ENCODE measurements around the gene TRIM25.

TRIM25 gene

GRCh38 chr17:56908001-56908542, 5.8 kb downstream of the TRIM25 start:
- H3K4me3 ChIP-seq (ENCODE audit: low read length) = no peak overlapping the region
- H3K9me3 ChIP-seq (replicated peaks; ENCODE audit: low read length) = no peaks in the 10 kb centered on the region
- H3K4me1 ChIP-seq (ENCODE audit: control insufficient read depth, insufficient read depth, low read length) = peaks cover 10% of the 10 kb centered on the region
- H3K9ac ChIP-seq (ENCODE audit: low read depth, low read length) = no peak overlapping the region
- peaks cover 49% of the 10 kb centered on the region for H3K36me3 ChIP-seq (ENCODE audit: insufficient read depth, low read length)
- H3K27me3 ChIP-seq (ENCODE audit: control insufficient read depth, insufficient read depth, low read length) = no peaks in the 10 kb centered on the region
- H3K4me2 ChIP-seq (ENCODE audit: low read length) = no peak overlapping the region

GRCh38 chr17:56903560-56903959, 10.3 kb downstream of the TRIM25 start:
- H3K9me3 ChIP-seq (replicated peaks; ENCODE audit: low read length) = no peaks in the 10 kb centered on the region
- peaks cover 19% of the 10 kb centered on the region for H3K4me1 ChIP-seq (ENCODE audit: control insufficient read depth, insufficient read depth, low read length)
- no peak overlapping the region for H3K4me3 ChIP-seq (ENCODE audit: low read length)
- H3K9ac ChIP-seq (ENCODE audit: low read depth, low read length) = no peak overlapping the region
- no peaks in the 10 kb centered on the region for H3K27me3 ChIP-seq (ENCODE audit: control insufficient read depth, insufficient read depth, low read length)
- H3K36me3 ChIP-seq (ENCODE audit: insufficient read depth, low read length) = peaks cover 79% of the 10 kb centered on the region
- no peak overlapping the region for H3K4me2 ChIP-seq (ENCODE audit: low read length)

DNA sequence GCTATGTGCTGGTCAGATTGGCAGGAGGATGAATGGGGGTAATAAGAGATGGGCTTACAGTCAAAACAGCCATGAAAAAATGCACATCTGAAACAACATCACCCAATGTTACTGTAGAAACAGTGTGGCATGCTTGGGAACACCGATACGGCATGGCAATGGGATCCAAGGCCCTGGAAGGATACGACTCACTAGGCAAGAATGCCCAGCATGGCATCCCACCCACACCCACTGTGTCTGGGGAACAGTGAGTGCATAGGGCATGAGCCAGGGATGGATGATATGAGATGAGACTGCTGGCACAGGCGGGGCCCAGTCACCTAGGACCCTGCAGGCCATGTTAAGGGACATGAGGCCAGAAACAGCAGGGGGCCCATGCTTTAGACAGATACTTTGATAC, 11.5 kb downstream of the TRIM25 start:
- peak overlapping the region; percentile 3 for H3K4me3 ChIP-seq (ENCODE audit: low read length)
- peaks cover 78% of the 10 kb centered on the region for H3K36me3 ChIP-seq (ENCODE audit: insufficient read depth, low read length)
- peak overlapping the region; percentile 51 for H3K9ac ChIP-seq (ENCODE audit: low read depth, low read length)

DNA sequence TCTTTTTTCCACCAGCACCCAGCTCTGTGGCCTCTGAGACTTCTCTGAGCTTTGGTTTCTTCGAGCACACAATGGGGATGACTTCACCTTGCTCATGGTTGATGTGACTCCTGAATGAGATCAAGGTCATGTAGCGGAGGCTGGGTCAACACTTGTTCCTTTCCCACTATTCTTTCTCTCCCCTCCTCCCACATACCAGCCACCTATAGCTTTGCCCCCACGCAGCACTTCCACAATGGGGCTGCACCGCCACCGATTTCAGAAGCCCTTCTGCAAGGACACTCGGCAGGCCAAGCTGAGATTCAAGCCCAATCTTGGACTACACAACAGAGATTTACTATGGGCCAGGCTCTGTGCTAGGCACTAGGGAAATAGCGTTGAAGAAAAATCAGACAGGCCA, 14.4 kb downstream of the TRIM25 start:
- Histone ChIP-seq H3K4me1 (ENCODE audit: control insufficient read depth, insufficient read depth, low read length) (peaks cover 22% of the 10 kb centered on the region), H3K36me3 (ENCODE audit: insufficient read depth, low read length) (peaks cover 75% of the 10 kb centered on the region), H3K4me2 (ENCODE audit: low read length) (no peak overlapping the region), H3K4me3 (ENCODE audit: low read length) (no peak overlapping the region), H3K27me3 (ENCODE audit: control insufficient read depth, insufficient read depth, low read length) (no peaks in the 10 kb centered on the region), H3K9me3 (replicated peaks; ENCODE audit: low read length) (no peaks in the 10 kb centered on the region), H3K9ac (ENCODE audit: low read depth, low read length) (no peak overlapping the region)

More for the DNA sequence above, 11.5 kb downstream of the TRIM25 start:
- Histone ChIP-seq H3K4me2 (ENCODE audit: low read length) (peak overlapping the region; percentile 40), H3K4me1 (ENCODE audit: control insufficient read depth, insufficient read depth, low read length) (peaks cover 19% of the 10 kb centered on the region), H3K9me3 (replicated peaks; ENCODE audit: low read length) (no peaks in the 10 kb centered on the region), H3K27me3 (ENCODE audit: control insufficient read depth, insufficient read depth, low read length) (no peaks in the 10 kb centered on the region)

DNA sequence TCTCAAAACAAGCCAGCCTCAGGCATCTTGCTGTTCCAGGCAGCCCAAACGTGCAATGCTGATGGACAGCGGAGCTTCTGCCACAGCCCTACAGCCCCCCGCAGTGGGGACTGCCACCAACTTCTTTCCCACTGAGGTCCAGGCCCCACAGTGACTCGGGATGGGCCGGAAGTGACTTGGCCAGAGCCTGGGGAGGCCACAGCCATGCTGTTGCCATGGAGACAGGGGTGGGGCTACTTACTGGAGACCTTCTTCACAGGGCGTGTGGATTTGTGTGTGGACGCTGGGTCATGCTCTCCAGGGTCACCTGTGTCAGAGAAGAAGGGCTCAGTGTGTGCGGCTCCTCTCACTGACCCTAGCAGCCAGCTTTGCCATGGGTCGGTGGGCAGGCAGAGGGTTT, 15.0 kb downstream of the TRIM25 start:
- H3K4me3 ChIP-seq (ENCODE audit: low read length) = no peak overlapping the region
- H3K36me3 ChIP-seq (ENCODE audit: insufficient read depth, low read length) = peaks cover 72% of the 10 kb centered on the region
- H3K9ac ChIP-seq (ENCODE audit: low read depth, low read length) = no peak overlapping the region
- no peak overlapping the region for H3K4me2 ChIP-seq (ENCODE audit: low read length)
- H3K4me1 ChIP-seq (ENCODE audit: control insufficient read depth, insufficient read depth, low read length) = peaks cover 22% of the 10 kb centered on the region
- no peaks in the 10 kb centered on the region for H3K27me3 ChIP-seq (ENCODE audit: control insufficient read depth, insufficient read depth, low read length)
- no peaks in the 10 kb centered on the region for H3K9me3 ChIP-seq (replicated peaks; ENCODE audit: low read length)

- H3K9me3 ChIP-seq (replicated peaks; ENCODE audit: low read length) = no peaks in the 10 kb centered on the region
- H3K4me1 ChIP-seq (ENCODE audit: control insufficient read depth, insufficient read depth, low read length) = peaks cover 20% of the 10 kb centered on the region
- no peak overlapping the region for H3K9ac ChIP-seq (ENCODE audit: low read depth, low read length)
- no peak overlapping the region for H3K4me3 ChIP-seq (ENCODE audit: low read length)
- H3K4me2 ChIP-seq (ENCODE audit: low read length) = no peak overlapping the region
- no peaks in the 10 kb centered on the region for H3K27me3 ChIP-seq (ENCODE audit: control insufficient read depth, insufficient read depth, low read length)
- H3K36me3 ChIP-seq (ENCODE audit: insufficient read depth, low read length) = peaks cover 71% of the 10 kb centered on the region
Observed at GRCh38 chr17:56897646-56898424, 16.0 kb downstream of the TRIM25 start.

DNA sequence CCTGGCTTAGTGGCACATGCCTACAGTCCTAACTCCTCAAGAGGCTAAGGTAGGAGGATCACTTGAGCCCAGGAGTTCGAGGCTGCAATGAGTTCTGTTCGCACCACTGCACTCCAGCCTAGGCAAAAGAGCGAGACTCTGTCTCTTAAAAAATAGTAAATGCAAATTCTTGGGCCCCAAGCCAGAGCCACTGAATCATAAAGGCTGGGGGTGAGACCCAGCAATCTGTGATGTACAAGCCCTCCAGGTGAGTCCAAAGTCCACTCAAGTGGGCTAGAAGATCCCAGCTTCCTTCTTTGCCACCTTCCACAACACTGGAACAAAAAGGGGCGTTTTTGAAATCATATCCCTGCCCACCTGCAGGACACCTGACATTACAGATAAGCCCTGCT, 16.9 kb downstream of the TRIM25 start:
- Histone ChIP-seq H3K9ac (ENCODE audit: low read depth, low read length) (no peak overlapping the region), H3K4me2 (ENCODE audit: low read length) (no peak overlapping the region), H3K9me3 (replicated peaks; ENCODE audit: low read length) (no peaks in the 10 kb centered on the region), H3K27me3 (ENCODE audit: control insufficient read depth, insufficient read depth, low read length) (no peaks in the 10 kb centered on the region), H3K4me1 (ENCODE audit: control insufficient read depth, insufficient read depth, low read length) (peaks cover 11% of the 10 kb centered on the region), H3K36me3 (ENCODE audit: insufficient read depth, low read length) (peaks cover 71% of the 10 kb centered on the region), H3K4me3 (ENCODE audit: low read length) (no peak overlapping the region)

DNA sequence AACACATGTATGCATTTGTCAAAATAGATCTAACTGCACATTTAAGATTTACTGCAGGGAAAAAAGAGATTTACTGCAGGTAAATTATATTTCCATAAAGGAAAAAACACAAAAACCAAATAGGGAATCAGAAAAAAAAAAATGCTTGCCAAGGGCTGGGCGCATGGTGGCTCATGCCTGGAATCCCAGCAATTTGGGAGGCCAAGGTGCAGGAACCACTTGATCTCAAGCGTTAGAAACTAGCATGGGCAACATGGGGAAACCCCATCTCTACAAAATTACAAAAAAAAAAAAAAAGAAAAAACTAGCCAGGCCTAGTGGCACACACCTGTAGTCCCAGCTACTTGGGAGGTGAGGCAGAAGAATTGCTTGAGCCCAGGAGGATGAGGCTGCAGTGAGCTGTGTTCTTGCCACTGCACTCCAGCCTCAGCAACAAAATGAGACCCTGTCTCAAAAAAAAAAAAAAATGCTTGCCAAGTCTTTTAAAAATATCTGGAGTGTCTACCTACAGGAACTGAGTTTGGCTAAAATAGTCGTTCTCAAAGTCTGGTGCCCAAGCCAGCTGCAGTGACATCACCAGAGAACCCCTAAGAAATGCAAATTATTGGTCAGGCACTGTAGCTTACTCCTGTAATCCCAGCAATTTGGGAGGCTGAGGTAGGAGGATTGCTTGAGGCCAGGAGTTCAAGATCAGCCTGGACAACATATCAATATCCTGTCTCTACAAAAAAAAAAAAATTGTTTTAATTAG, 17.5 kb downstream of the TRIM25 start:
- Histone ChIP-seq H3K4me3 (ENCODE audit: low read length) (no peak overlapping the region), H3K9ac (ENCODE audit: low read depth, low read length) (no peak overlapping the region), H3K9me3 (replicated peaks; ENCODE audit: low read length) (no peaks in the 10 kb centered on the region), H3K4me1 (ENCODE audit: control insufficient read depth, insufficient read depth, low read length) (peaks cover 6% of the 10 kb centered on the region), H3K4me2 (ENCODE audit: low read length) (no peak overlapping the region), H3K36me3 (ENCODE audit: insufficient read depth, low read length) (peaks cover 71% of the 10 kb centered on the region), H3K27me3 (ENCODE audit: control insufficient read depth, insufficient read depth, low read length) (no peaks in the 10 kb centered on the region)

DNA sequence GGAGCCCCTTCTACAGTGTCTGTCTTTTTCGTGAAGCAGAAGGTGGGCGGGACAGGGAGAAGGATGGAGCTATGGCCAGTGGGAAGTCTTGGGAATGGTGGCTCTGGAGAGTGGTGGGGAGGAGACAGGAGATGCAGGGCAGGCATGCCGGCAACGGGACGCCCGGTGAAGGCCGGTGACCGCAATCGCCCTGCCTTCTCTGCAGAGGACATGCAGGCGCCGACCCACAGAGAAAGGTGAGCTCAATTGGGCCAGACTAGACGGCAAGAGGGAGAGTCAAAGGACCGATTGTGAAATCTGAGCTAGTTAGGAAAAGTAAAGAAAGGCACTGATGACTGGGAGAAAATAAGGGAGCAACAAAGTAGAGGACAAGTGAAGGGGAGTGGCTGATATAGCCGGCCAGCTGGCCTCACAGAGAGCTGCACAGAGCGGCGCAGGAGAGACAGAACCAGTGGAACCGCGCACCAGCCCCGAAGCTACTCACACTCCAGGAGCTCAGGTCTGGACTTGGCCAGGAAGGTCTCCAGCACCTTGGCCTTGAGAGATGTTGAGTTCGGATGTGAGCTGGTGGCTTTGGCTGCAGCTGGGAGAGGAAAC, 18.9 kb downstream of the TRIM25 start:
- no peak overlapping the region for H3K9ac ChIP-seq (ENCODE audit: low read depth, low read length)
- no peak overlapping the region for H3K4me2 ChIP-seq (ENCODE audit: low read length)
- H3K4me3 ChIP-seq (ENCODE audit: low read length) = no peak overlapping the region
- H3K36me3 ChIP-seq (ENCODE audit: insufficient read depth, low read length) = peaks cover 73% of the 10 kb centered on the region
- peaks cover 2% of the 10 kb centered on the region for H3K4me1 ChIP-seq (ENCODE audit: control insufficient read depth, insufficient read depth, low read length)
- no peaks in the 10 kb centered on the region for H3K9me3 ChIP-seq (replicated peaks; ENCODE audit: low read length)
- no peaks in the 10 kb centered on the region for H3K27me3 ChIP-seq (ENCODE audit: control insufficient read depth, insufficient read depth, low read length)

GRCh38 chr17:56893503-56893902, 20.3 kb downstream of the TRIM25 start:
- Histone ChIP-seq H3K36me3 (ENCODE audit: insufficient read depth, low read length) (peaks cover 77% of the 10 kb centered on the region), H3K9ac (ENCODE audit: low read depth, low read length) (no peak overlapping the region), H3K4me2 (ENCODE audit: low read length) (no peak overlapping the region)

GRCh38 chr17:56892333-56892732, 21.5 kb downstream of the TRIM25 start:
- Histone ChIP-seq H3K4me3 (ENCODE audit: low read length) (no peak overlapping the region), H3K9ac (ENCODE audit: low read depth, low read length) (no peak overlapping the region), H3K36me3 (ENCODE audit: insufficient read depth, low read length) (peaks cover 70% of the 10 kb centered on the region), H3K27me3 (ENCODE audit: control insufficient read depth, insufficient read depth, low read length) (no peaks in the 10 kb centered on the region), H3K4me2 (ENCODE audit: low read length) (no peak overlapping the region), H3K4me1 (ENCODE audit: control insufficient read depth, insufficient read depth, low read length) (peaks cover 2% of the 10 kb centered on the region), H3K9me3 (replicated peaks; ENCODE audit: low read length) (peaks cover 5% of the 10 kb centered on the region)

More at GRCh38 chr17:56893503-56893902, 20.3 kb downstream of the TRIM25 start:
- Histone ChIP-seq H3K4me1 (ENCODE audit: control insufficient read depth, insufficient read depth, low read length) (peaks cover 2% of the 10 kb centered on the region), H3K9me3 (replicated peaks; ENCODE audit: low read length) (no peaks in the 10 kb centered on the region), H3K27me3 (ENCODE audit: control insufficient read depth, insufficient read depth, low read length) (no peaks in the 10 kb centered on the region), H3K4me3 (ENCODE audit: low read length) (no peak overlapping the region)
